Activated CD4-positive, alpha-beta T cell treated with anti-CD3 and anti-CD28 coated beads, Interleukin-2, Interleukin-4, amounts not matched to agents 100 ng/mL and 50 ng/mL, durations not matched to agents 16 hours and 8 hours (primary cell): ENCODE results near the gene WDR5.

Source experiments
- DNase-seq: peaks from one replicate; pipeline ENCODE4 v3.0.0-alpha.2; 2020; ENCODE audit warnings: low spot score

Gene WDR5

GRCh38 chr9:134174526-134175290 is 38.8 kb downstream of the WDR5 start:
- no peak for DNase-seq

- no peak for DNase-seq
Measured at GRCh38 chr9:134175291-134175807, 39.5 kb downstream of the WDR5 start.

- no peak for DNase-seq
Measured at GRCh38 chr9:134175808-134176598, 40.1 kb downstream of the WDR5 start.

- no peak for DNase-seq
Measured at GRCh38 chr9:134176599-134176968, 40.7 kb downstream of the WDR5 start.

- DNase-seq, result no peak
Measured at GRCh38 chr9:134177186-134177585, 41.3 kb downstream of the WDR5 start.

- no peak for DNase-seq
Measured at GRCh38 chr9:134177624-134178393, 41.9 kb downstream of the WDR5 start.

GRCh38 chr9:134178394-134178767 is 42.5 kb downstream of the WDR5 start:
- DNase-seq, result no peak

- DNase-seq, result no peak
Measured at GRCh38 chr9:134178768-134179551, 43.1 kb downstream of the WDR5 start.

GRCh38 chr9:134179595-134179917 is 43.7 kb downstream of the WDR5 start:
- DNase-seq, result no peak

- no peak for DNase-seq
Measured at GRCh38 chr9:134179918-134180785, 44.3 kb downstream of the WDR5 start.

- DNase-seq, result no peak
Measured at GRCh38 chr9:134180786-134181647, 45.1 kb downstream of the WDR5 start.

GRCh38 chr9:134181648-134182034 is 45.8 kb downstream of the WDR5 start:
- DNase-seq, result no peak

GRCh38 chr9:134182554-134183085 is 46.7 kb downstream of the WDR5 start:
- no peak for DNase-seq

GRCh38 chr9:134185536-134186011 is 49.7 kb downstream of the WDR5 start:
- DNase-seq, result no peak

GRCh38 chr9:134186471-134187109 is 50.7 kb downstream of the WDR5 start:
- no peak for DNase-seq

GRCh38 chr9:134187110-134187531 is 51.2 kb downstream of the WDR5 start:
- no peak for DNase-seq

- no peak for DNase-seq
Measured at GRCh38 chr9:134187891-134188385, 52.1 kb downstream of the WDR5 start.

- DNase-seq, result no peak
Measured at GRCh38 chr9:134188386-134189144, 52.7 kb downstream of the WDR5 start.
